Vagina (tissue), 2 donors: ENCODE data around the gene MATR3.

Experiments used
- CTCF ChIP-seq, 3 experiments: fragments of 450-650 bp in 2 of 3; fragments of 200-600 bp in 1 of 3; sonication (generic) in 1 of 3; IDR thresholded peaks; one replicate each; pipeline ENCODE4 v1.5.1; 2017 to 2019; ENCODE audit warnings: antibody characterized with exemption in 3 of 3, mild to moderate bottlenecking in 2 of 3, moderate library complexity in 2 of 3
- POLR2A ChIP-seq, 2 donors: fragments of 450-650 bp; IDR thresholded peaks; one replicate each; pipeline ENCODE4 v1.6.1; 2017; ENCODE audit warnings: antibody characterized with exemption in 2 of 2, mild to moderate bottlenecking in 2 of 2, moderate library complexity in 2 of 2

- TF ChIP-seq CTCF (IDR thresholded peaks at IDR 0.05) (no peak), POLR2A (IDR thresholded peaks at IDR 0.05) (no peak)
Measured at GRCh38 chr5:139344177-139344576, 50.6 kb downstream of the MATR3 start.
